ENCODE results near the gene PCDHB1.

The PCDHB1 gene, protein sequence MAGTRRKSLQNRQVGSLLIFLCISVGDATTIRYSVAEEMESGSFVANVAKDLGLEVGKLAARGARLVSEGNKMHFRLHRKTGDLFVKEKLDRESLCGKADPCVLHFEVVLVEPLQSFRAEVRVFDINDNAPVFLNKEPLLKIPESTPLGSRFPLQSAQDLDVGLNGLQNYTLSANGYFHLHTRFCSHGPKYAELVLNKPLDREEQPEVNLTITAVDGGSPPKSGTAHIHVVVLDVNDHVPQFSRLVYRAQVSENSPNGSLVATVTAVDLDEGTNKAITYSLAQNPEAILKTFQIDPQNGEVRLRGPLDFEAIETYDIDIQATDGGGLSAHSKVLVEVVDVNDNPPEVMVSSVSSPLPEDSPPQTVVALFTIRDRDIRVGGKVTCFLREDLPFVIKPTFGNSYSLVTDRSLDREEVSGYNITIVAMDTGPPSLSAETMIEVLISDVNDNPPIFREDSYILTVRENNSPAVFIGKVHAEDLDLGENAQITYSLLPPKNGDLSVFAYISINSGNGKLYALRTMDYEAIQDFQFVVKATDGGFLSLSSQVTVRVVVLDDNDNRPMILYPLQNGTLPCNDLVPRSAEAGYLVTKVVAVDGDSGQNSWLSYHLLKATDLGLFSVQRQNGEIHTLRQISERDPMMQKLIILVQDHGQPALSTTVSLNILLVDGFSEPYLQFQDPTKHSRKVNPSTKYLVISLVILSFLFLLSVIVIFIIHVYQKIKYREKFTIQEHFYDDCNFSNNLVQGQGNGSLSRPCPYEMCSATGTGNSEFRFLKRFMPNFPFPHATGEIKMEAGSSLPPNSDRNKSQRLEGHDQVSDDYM

DNA sequence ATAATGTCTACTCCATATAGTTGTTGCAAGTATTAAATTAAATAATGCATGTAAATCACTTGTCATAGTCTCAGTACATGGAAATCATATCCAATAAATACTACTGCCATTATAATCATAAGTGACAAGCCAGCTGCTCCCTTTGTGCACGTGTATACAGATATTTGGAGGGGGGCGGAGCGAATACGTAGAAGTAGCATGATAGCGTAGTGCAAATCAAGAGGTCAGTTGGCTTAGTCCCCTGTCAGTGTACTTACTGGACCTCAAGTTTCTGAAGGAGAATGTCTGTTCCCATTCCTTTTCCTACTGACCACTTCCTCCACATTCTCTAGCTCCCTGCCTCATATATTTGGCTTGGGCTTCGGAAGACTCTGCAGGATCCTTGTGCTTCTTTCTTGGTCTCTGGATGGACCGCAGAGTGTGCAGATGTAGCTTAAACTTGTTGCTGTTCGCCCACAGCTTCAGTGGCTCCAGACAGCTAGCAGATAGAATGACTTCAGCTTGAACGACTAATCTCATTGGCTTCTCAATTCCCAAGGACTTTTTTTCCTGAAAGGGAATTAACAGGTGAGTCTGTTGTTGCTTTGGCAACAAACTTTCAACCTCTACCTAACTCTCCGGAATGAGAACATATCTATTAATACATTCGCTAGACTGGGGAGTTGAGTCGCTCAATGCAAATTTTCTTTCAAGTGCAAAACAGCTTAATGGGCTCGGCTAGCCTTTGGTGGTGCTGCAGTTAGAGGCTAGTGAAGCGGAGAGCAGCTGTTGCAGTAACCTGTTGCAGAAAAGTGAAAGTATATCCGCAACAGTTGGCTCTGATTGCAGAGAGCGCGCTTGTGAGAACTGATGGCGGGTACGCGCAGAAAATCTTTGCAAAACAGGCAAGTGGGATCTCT lies at the start of gene PCDHB1:
TSS of gene PCDHB1 (plus strand) at position 753 of the 899 bp plus-strand sequence. CDS start at position 850, 97 bp downstream.
- peak within 1 kb of the TSS; percentile 6 for H3K4me3 ChIP-seq (replicated peaks; ENCODE audit: low read depth, low read length)
- DNase-seq (ENCODE audit: low read depth) = no peak
- TF ChIP-seq, protein P1, sequence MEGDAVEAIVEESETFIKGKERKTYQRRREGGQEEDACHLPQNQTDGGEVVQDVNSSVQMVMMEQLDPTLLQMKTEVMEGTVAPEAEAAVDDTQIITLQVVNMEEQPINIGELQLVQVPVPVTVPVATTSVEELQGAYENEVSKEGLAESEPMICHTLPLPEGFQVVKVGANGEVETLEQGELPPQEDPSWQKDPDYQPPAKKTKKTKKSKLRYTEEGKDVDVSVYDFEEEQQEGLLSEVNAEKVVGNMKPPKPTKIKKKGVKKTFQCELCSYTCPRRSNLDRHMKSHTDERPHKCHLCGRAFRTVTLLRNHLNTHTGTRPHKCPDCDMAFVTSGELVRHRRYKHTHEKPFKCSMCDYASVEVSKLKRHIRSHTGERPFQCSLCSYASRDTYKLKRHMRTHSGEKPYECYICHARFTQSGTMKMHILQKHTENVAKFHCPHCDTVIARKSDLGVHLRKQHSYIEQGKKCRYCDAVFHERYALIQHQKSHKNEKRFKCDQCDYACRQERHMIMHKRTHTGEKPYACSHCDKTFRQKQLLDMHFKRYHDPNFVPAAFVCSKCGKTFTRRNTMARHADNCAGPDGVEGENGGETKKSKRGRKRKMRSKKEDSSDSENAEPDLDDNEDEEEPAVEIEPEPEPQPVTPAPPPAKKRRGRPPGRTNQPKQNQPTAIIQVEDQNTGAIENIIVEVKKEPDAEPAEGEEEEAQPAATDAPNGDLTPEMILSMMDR (IDR thresholded peaks at IDR 0.05; ENCODE audit: low read length, missing control alignments) = no peak

DNA sequence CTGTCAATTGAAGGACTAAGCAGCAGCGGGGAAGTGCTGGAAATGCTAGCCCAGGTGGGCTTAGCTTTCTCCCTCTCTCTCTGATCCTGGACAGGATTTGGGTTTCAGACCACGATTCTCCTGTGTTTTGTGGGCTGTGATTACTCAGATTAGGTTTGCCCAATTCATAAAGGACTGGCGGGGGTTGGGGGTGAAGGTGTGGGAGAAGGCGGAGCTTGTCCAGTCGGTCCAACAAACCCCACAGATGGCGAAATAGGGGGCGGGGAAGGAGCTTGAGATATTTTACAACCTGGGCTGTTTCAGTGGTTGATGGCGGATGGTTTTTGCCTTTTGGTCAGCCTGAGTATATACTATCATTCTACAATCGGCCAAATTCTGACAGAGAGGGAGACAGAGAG lies 49.7 kb upstream of the PCDHB1 start:
- no peak overlapping the region for H3K4me3 ChIP-seq (replicated peaks; ENCODE audit: low read depth, low read length)
- no peak for DNase-seq (ENCODE audit: low read depth)
- TF ChIP-seq, protein P1 (IDR thresholded peaks at IDR 0.05; ENCODE audit: low read length, missing control alignments) = no peak

DNA sequence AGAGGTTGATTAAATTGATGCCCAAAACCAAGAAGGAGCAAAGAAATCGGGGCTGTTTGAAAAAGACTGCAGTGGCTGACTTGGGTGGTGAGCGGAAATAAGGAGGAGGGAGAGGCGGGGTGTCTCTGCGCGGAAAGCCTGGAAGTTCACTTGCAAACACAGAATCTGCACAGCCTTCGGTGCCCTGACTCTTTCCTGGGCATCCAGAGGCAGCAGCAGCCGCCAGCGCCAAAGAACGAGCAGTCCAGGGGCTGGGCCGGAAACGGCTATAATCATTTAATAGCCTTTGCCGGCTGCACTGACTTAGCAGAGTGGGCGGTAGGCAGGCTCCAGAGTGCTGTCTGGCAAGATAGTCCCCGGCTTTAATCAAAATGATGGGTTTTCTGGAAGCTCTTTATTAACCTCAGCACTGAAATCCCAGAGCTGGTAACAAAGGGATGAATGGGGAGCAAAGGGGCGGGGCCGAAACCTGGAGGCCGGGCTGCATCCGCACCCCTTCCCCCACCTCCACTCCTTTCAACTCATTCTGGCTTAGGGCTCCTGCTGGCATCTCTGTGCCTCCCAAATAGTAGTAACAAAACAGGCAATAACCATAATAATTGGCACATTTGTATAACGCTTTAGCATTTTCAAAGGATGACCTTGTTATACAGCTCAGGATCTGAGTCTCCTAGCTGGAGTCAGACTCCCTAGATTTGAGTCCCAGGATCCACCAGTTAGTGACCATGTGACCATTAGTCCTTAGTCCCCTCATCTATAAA lies 49.1 kb upstream of the PCDHB1 start:
- no peak overlapping the region for H3K4me3 ChIP-seq (replicated peaks; ENCODE audit: low read depth, low read length)
- DNase-seq (ENCODE audit: low read depth) = no peak
- TF ChIP-seq, protein P1 (IDR thresholded peaks at IDR 0.05; ENCODE audit: low read length, missing control alignments) = no peak

DNA sequence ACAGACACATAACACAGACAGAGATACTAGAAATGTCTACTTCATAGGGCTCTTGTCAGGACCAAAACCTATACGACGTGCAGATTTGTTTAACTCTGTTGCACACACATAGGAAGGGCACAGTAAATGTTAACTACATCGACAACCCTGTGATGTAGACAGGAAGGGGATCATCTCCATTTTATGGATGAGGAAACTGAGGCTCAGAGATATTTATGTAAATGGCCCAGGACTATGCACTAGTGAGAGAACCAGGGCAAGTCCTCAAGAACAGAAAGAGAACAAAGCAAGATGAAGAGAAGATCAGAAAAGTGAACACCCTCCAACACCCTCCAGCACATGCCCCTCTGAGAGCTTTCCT lies 48.6 kb upstream of the PCDHB1 start:
- H3K4me3 ChIP-seq (replicated peaks; ENCODE audit: low read depth, low read length) = no peak overlapping the region
- TF ChIP-seq, protein P1 (IDR thresholded peaks at IDR 0.05; ENCODE audit: low read length, missing control alignments) = no peak
- DNase-seq (ENCODE audit: low read depth) = no peak

DNA sequence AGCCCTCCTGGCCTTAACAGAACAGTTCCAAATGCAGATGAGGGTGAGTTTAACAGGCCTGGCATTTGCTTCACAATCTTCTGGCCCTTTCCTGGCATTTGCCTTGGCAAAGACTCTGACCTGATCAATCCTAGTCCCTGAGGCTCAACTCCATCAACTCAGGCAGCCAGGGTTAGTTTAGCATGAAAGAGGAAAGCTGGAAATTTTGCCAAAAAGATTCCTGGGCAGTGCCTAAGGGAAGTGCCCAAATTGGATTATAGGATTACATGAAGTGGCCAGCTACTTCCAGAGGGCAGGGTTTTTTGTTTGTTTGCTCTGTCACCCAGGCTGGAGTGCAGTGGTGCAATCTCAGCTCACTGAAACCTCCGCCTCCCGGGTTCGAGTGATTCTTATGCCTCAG lies 48.1 kb upstream of the PCDHB1 start:
- TF ChIP-seq, protein P1 (IDR thresholded peaks at IDR 0.05; ENCODE audit: low read length, missing control alignments) = no peak
- H3K4me3 ChIP-seq (replicated peaks; ENCODE audit: low read depth, low read length) = no peak overlapping the region
- DNase-seq (ENCODE audit: low read depth) = no peak
